ENCODE measurements around the gene MPP3.
"Not testable (repeated sequence)": the region's sequence is repeated elsewhere in the genome, so short reads cannot be mapped to it uniquely, and the experiment has no call there.

DNA sequence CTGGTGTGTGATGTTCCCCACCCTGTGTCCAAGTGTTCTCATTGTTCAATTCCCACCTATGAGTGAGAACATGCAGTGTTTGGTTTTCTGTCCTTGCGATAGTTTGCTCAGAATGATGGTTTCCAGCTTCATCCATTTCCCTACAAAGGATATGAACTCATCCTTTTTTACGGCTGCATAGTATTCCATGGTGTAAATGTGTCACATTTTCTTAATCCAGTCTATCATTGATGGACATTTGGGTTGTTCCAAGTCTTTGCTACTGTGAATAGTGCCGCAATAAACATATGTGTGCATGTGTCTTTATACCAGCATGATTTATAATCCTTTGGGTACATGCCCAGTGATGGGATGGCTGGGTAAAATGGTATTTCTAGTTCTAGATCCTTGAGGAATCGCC is 40.3 kb downstream of the MPP3 start:
- not testable (repeated sequence) for TF ChIP-seq POLR2A, POLR2AphosphoS5 (IDR thresholded peaks at IDR 0.05; ENCODE audit: low read depth, low read length)

Data from GM12892 (cell line).